IPS DF 6.9 (cell line): ENCODE measurements around the gene MPPE1.
"Not testable (repeated sequence)": the region's sequence is repeated elsewhere in the genome, so short reads cannot be mapped to it uniquely, and the experiment has no call there.

Source experiments
- DNase-seq: peaks from one replicate; pipeline ENCODE4 v3.0.0-alpha.2; 2013; ENCODE audit warnings: low read depth, low spot score
- H3K27ac ChIP-seq: one replicate; pipeline ENCODE4 v1.5.1; 2013; ENCODE audit warnings: low read length, control low read depth
- H3K27me3 ChIP-seq: 2 replicates; pipeline ENCODE4 v1.6.1; 2013; ENCODE audit warnings: mild to moderate bottlenecking, low read length; ENCODE audit not compliant: control insufficient read depth, insufficient read depth
- H3K36me3 ChIP-seq: 2 replicates; pipeline ENCODE4 v1.6.1; 2013; ENCODE audit warnings: low read length; ENCODE audit not compliant: control insufficient read depth, insufficient read depth
- H3K4me1 ChIP-seq: 2 replicates; pipeline ENCODE4 v1.6.1; 2013; ENCODE audit warnings: low read length; ENCODE audit not compliant: control insufficient read depth, insufficient read depth
- H3K4me3 ChIP-seq: 2 replicates; pipeline ENCODE4 v1.5.1; 2013; ENCODE audit warnings: mild to moderate bottlenecking, low read length
- H3K9me3 ChIP-seq: 2 replicates; pipeline ENCODE4 v1.6.1; 2013; ENCODE audit warnings: low read length, inconsistent platforms; ENCODE audit not compliant: control insufficient read depth, insufficient read depth
- WGBS: extraction: QIAGEN DNeasy Blood & Tissue Kit; methylation state at CpG from one replicate; pipeline ENCODE4 v1.1.7; 2013; ENCODE audit warnings: mixed read lengths, missing lambda C conversion rate; ENCODE audit not compliant: insufficient read length, insufficient coverage; 5-methylcytosine and 5-hydroxymethylcytosine counted together

Gene MPPE1

GRCh38 chr18:11901826-11902438 lies 6.2 kb downstream of the MPPE1 start:
- Histone ChIP-seq H3K4me1 (no peaks in the 10 kb centered on the region), H3K27ac (no peak overlapping the region), H3K27me3 (no peaks in the 10 kb centered on the region), H3K4me3 (no peak overlapping the region), H3K36me3 (no peaks in the 10 kb centered on the region; the same call in 1 of the 2 replicates), H3K9me3 (no peaks in the 10 kb centered on the region)
- WGBS: no CpG with 5 or more reads among the region's 5 CpGs
- DNase-seq: no peak

DNA sequence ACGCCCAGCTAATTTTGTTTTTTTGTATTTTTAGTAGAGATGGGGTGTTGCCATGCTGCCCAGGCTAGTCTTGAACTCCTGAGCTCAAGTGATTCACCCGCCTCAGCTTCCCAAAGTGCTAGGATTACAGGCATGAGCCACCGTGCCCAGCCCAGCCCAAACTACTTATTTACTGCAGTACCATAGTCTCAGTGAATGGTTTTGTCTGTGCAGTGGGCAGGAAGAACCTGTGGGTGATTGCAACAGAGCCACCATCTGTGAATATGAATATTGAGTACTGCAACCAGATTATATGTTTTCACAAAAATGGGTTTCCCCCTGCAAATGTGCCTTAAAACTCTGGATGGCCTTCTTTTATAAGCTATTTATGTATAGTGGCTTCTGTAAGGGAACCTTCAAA lies 9.1 kb downstream of the MPPE1 start:
- Histone ChIP-seq H3K27ac (no peak overlapping the region), H3K4me1 (no peaks in the 10 kb centered on the region), H3K9me3 (no peaks in the 10 kb centered on the region), H3K4me3 (no peak overlapping the region), H3K27me3 (no peaks in the 10 kb centered on the region), H3K36me3 (no peaks in the 10 kb centered on the region; the same call in 1 of the 2 replicates)
- no CpG with 5 or more reads among the region's 3 CpGs for WGBS
- DNase-seq: no peak

DNA sequence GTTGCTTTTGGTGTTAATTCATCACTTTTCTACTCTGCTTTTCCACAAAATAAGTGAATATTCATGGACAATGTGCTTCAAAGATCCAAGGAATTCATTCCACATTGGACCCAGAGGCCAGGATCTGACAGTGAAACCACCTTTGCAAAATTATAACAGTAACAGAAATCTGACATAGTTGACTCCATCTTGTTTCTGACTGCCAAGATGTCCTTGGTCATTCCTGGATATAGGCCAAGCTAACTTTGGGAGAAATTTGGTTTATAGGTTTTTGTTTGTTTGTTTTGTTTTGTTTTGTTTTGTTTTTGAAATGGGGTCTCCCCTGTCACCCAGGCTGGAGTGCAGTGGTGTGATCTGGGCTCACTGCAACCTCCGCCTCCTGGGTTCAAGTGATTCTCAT lies 10.3 kb downstream of the MPPE1 start:
- no peak overlapping the region for H3K4me3 ChIP-seq
- no CpG with 5 or more reads among the region's 1 CpG for WGBS
- no peaks in the 10 kb centered on the region for H3K9me3 ChIP-seq
- H3K4me1 ChIP-seq: no peaks in the 10 kb centered on the region
- no peaks in the 10 kb centered on the region; the same call in 1 of the 2 replicates for H3K36me3 ChIP-seq
- DNase-seq: no peak
- no peak overlapping the region for H3K27ac ChIP-seq
- H3K27me3 ChIP-seq: no peaks in the 10 kb centered on the region

DNA sequence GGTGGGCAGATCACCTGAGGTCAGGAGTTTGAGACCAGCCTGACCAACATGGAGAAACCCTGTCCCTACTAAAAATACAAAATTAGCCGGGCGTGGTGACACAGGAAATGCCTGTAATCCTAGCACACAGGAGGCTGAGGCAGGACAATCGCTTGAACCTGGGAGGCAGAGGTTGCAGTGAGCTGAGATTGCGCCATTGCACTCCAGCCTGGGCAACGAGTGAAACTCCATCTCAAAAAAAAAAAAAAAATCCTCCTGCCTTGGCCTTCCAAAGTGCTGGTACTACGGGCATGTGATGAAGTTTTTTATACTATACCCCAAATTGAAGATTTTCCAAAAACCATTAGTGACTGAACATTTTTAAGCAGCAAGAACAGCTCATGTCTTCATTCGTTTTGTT lies 15.7 kb downstream of the MPPE1 start:
- H3K9me3 ChIP-seq, H3K27me3 ChIP-seq, H3K27ac ChIP-seq, H3K4me3 ChIP-seq, H3K4me1 ChIP-seq, H3K36me3 ChIP-seq, DNase-seq: not testable (repeated sequence)
- WGBS: no CpG with 5 or more reads among the region's 7 CpGs

DNA sequence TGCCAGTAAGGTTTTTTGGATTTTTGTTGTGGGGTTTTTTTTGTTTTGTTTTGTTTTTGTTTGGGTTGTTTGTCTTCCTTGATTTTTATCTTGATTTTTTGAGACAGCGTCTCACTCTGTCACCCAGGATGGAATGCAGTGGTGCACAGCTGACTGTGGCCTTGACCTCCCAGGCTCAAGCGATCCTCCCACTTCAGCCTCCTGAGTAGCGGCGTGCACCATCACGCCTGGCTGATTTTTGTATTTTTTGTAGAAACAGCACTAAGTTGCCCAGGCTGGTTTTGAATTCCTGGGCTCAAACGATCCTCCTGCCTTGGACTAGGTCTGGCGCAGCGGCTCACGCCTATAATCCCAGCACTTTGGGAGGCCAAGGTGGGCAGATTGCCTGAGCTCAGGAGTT lies 16.4 kb downstream of the MPPE1 start:
- no peaks in the 10 kb centered on the region for H3K27me3 ChIP-seq
- no CpG with 5 or more reads among the region's 9 CpGs for WGBS
- no peak overlapping the region for H3K27ac ChIP-seq
- H3K4me1 ChIP-seq: no peaks in the 10 kb centered on the region
- no peaks in the 10 kb centered on the region for H3K9me3 ChIP-seq
- no peak for DNase-seq
- H3K4me3 ChIP-seq: no peak overlapping the region
- H3K36me3 ChIP-seq: no peaks in the 10 kb centered on the region; the same call in 1 of the 2 replicates

GRCh38 chr18:11889284-11889683 lies 18.8 kb downstream of the MPPE1 start:
- Histone ChIP-seq H3K27me3 (no peaks in the 10 kb centered on the region), H3K4me3 (no peak overlapping the region), H3K27ac (no peak overlapping the region), H3K4me1 (no peaks in the 10 kb centered on the region), H3K9me3 (no peaks in the 10 kb centered on the region), H3K36me3 (peaks cover 5% of the 10 kb centered on the region)
- DNase-seq: no peak
- WGBS: no CpG with 5 or more reads among the region's 5 CpGs

- Histone ChIP-seq H3K27ac (no peak overlapping the region), H3K9me3 (no peaks in the 10 kb centered on the region), H3K36me3 (peaks cover 5% of the 10 kb centered on the region), H3K4me1 (no peaks in the 10 kb centered on the region), H3K27me3 (no peaks in the 10 kb centered on the region), H3K4me3 (no peak overlapping the region)
- DNase-seq: no peak
- WGBS: no CpG with 5 or more reads among the region's 2 CpGs
Measured at GRCh38 chr18:11888726-11889125, 19.4 kb downstream of the MPPE1 start.

DNA sequence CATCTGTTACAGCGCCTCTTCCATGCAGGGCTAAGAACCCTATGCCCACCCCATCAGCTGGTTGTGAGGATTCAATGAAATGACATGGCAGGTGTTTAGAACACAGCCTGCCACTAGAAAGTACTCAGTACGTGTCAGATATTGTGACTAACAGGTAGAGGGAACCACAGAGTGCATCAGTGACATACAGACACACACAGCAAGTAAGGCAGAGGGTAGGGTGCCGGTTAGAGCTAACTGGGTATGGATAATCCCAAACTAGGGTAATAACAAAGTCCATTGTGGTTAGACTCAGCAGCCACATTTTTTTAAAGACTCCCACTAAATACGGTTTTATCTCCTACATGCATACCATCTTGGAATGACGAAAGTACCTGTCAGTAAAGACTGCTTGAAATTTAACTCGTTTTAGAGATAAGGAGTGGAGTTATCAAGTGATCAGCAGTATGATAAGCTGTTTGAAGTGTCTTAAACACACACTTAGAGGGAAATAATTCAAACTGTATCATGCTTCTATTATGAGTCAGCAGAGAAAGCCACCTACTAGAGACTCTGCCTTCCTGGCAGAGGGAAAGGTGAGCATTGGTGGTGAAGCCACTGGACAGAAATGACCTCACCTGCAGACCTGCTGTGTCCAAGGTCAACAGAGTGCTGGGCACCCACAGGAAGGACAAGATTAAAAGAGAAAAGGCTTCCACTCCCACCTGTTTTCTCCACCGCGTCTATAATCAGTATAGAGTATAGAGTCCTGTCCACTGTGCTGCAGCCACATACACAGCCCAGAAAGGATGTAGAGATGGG lies 20.6 kb downstream of the MPPE1 start:
- DNase-seq: no peak
- Histone ChIP-seq H3K36me3 (peaks cover 5% of the 10 kb centered on the region), H3K4me3 (no peak overlapping the region), H3K4me1 (no peaks in the 10 kb centered on the region), H3K27ac (no peak overlapping the region), H3K9me3 (no peaks in the 10 kb centered on the region), H3K27me3 (no peaks in the 10 kb centered on the region)
- WGBS: no CpG with 5 or more reads among the region's 8 CpGs

DNA sequence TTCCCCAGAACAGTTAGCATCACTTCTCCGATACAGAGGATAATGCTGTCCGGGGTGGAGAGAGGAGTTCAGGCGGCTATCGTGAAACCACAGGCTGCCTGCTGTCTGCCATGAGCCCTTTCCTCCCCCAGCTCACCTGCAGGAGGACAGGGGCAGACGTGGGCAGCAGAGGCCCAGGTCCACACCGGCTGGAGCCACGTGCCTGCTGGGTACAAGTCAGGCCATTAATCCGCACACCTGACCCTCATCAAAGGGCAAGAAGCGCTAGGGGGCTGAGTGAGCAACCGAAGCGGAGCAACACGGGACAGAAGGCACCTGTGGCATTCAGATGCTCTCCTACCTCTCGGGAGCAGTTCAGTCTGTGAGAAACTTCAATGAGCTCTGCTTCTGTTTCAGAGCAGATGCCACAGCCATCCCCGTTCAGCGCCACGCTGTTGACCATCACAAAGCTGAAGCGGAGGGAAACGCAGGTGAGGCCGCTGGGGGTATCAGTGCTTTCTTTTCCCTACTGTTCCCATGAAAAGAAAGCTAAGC lies 21.5 kb downstream of the MPPE1 start:
- no peak for DNase-seq
- no peak overlapping the region; the same call in 1 of the 2 replicates for H3K4me3 ChIP-seq
- no peaks in the 10 kb centered on the region for H3K4me1 ChIP-seq
- no peak overlapping the region for H3K27ac ChIP-seq
- peaks cover 5% of the 10 kb centered on the region for H3K36me3 ChIP-seq
- H3K9me3 ChIP-seq: no peaks in the 10 kb centered on the region
- H3K27me3 ChIP-seq: no peaks in the 10 kb centered on the region
- no CpG with 5 or more reads among the region's 19 CpGs for WGBS

- peaks cover 9% of the 10 kb centered on the region for H3K36me3 ChIP-seq
- H3K27ac ChIP-seq: no peak overlapping the region
- no peak overlapping the region for H3K4me3 ChIP-seq
- 100% methylated on average over 2 of the region's 22 CpGs for WGBS
- no peaks in the 10 kb centered on the region for H3K4me1 ChIP-seq
- no peaks in the 10 kb centered on the region for H3K9me3 ChIP-seq
- DNase-seq: no peak
- H3K27me3 ChIP-seq: no peaks in the 10 kb centered on the region
Measured at GRCh38 chr18:11885278-11885947, 22.7 kb downstream of the MPPE1 start.
